ENCODE data around the gene ACBD6. TPM values are rescaled to one million over a fixed set of nuclear protein-coding genes. Genes with fewer than 3 reads are reported as not detected.

Gene ACBD6
- total RNA-seq, 1 experiment from 2014 or later = 136 TPM

DNA sequence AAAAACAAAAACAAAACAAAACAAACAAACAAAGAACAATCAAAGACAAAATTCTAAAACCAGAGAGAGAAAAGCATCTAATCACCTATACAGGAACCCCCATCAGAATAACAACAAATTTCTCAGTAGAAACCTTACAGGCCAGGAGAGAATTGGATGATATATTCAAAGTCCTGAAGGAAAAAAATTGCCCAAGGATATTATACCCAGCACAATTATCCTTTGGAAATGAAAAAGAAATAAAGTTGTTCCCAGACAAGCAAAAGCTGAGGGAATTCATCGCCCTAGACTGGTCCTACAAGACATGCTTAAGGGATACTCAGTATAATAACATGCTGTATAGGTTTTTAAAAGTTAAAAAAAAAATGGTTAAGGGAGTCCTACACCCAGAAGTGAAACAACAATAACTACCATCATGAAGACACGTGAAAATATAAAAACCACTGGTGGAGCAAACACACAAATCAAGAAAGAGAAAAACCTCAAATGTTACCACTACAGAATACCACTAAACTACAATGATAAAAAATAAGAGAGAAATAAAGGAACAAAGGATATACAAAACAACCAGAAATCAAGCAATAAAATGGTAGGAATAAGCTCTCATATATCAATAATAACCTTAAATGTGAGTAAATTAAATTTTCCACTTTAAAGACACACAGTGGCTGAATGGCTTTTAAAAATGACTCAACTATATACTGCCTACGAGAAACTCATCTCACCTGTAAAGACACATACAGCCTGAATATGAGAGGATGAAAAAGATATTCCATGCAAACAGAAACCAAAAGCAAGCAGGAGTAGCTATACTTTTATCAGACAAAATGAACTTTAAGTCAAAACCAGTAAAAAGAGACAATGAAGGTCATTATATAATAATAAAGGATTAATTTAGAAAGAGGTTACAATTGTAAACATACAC, 121.9 kb downstream of the ACBD6 start:
- BruUV-seq (replicated peaks) = no TSS peak
- Mint-ChIP-seq H3K4me3 (ENCODE audit: unreplicated experiment) (no peak overlapping the region), H3K27ac (ENCODE audit: low read depth, unreplicated experiment) (no peak overlapping the region), H3K9me3 (ENCODE audit: unreplicated experiment) (peaks cover 62% of the 10 kb centered on the region), H3K36me3 (ENCODE audit: insufficient read depth, unreplicated experiment) (peaks cover 35% of the 10 kb centered on the region), H3K27me3 (ENCODE audit: insufficient read depth, unreplicated experiment) (no peaks in the 10 kb centered on the region), H3K4me1 (ENCODE audit: insufficient read depth, unreplicated experiment) (peaks cover 16% of the 10 kb centered on the region)
- CTCF ChIA-PET = interaction anchor here (0.6 to 0.7 kb wide), 3 partner anchors 56 to 566 kb away, joined by 3 read pairs; no protein-coding TSS in a partner anchor
- POLR2A ChIA-PET = interaction anchor here (0.7 kb wide), 1 partner anchor 62 kb away, joined by 3 read pairs; no protein-coding TSS in a partner anchor
- intact Hi-C loops (cut with micrococcal nuclease) = no loop called here
- DNase-seq (ENCODE audit: unreplicated experiment) = no peak
- no peak for TF ChIP-seq CTCF (IDR thresholded peaks at IDR 0.05; ENCODE audit: unreplicated experiment)

- intact Hi-C loops (cut with micrococcal nuclease) = no loop called here
- CTCF ChIA-PET = no interaction called here
- Mint-ChIP-seq H3K27me3 (ENCODE audit: insufficient read depth, unreplicated experiment) (no peaks in the 10 kb centered on the region), H3K27ac (ENCODE audit: low read depth, unreplicated experiment) (no peak overlapping the region), H3K4me3 (ENCODE audit: unreplicated experiment) (no peak overlapping the region), H3K4me1 (ENCODE audit: insufficient read depth, unreplicated experiment) (peaks cover 7% of the 10 kb centered on the region), H3K9me3 (ENCODE audit: unreplicated experiment) (peaks cover 30% of the 10 kb centered on the region), H3K36me3 (ENCODE audit: insufficient read depth, unreplicated experiment) (peaks cover 24% of the 10 kb centered on the region)
- no peak for TF ChIP-seq CTCF (IDR thresholded peaks at IDR 0.05; ENCODE audit: unreplicated experiment)
- BruUV-seq (replicated peaks) = no TSS peak
- POLR2A ChIA-PET = no interaction called here
- DNase-seq (ENCODE audit: unreplicated experiment) = no peak
Measured at GRCh38 chr1:180376800-180377199, 125.6 kb downstream of the ACBD6 start.

GRCh38 chr1:180376253-180376652, 126.1 kb downstream of the ACBD6 start:
- ChIA-PET CTCF (interaction anchor here (1.8 kb wide), 1 partner anchor 20 kb away, joined by 8 read pairs; no protein-coding TSS in a partner anchor), POLR2A (no interaction called here)

More at GRCh38 chr1:180376253-180376652, 126.1 kb downstream of the ACBD6 start:
- TF ChIP-seq CTCF (IDR thresholded peaks at IDR 0.05; ENCODE audit: unreplicated experiment) = no peak
- intact Hi-C loops (cut with micrococcal nuclease) = no loop called here
- Mint-ChIP-seq H3K27ac (ENCODE audit: low read depth, unreplicated experiment) (no peak overlapping the region), H3K36me3 (ENCODE audit: insufficient read depth, unreplicated experiment) (peaks cover 19% of the 10 kb centered on the region), H3K9me3 (ENCODE audit: unreplicated experiment) (peaks cover 30% of the 10 kb centered on the region), H3K27me3 (ENCODE audit: insufficient read depth, unreplicated experiment) (no peaks in the 10 kb centered on the region), H3K4me1 (ENCODE audit: insufficient read depth, unreplicated experiment) (peaks cover 12% of the 10 kb centered on the region), H3K4me3 (ENCODE audit: unreplicated experiment) (no peak overlapping the region)
- no peak for DNase-seq (ENCODE audit: unreplicated experiment)
- BruUV-seq (replicated peaks) = no TSS peak
